ENCODE measurements around the gene WDR72.

DNA sequence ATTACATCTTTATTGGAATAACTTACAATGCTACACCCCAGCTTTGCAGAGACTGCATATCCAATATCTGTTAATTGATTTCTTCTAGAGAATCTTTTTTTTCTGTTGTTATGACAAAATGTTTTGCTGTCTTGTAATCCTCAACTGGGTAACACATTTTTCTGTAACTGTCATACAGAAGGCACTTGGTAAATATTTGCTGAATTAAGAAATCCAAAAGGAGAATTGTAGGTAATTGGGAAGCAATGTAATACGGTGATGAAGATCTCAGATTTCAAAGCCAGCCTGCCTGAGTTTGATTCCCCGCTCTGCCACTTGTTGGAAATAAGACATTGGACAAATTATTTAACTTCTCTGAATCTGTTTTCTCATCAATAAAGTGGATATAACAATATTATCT is 169.1 kb downstream of the WDR72 start:
- no peak for TF ChIP-seq TEAD3 (CRISPR knock-in tag; optimal IDR thresholded peaks at IDR 0.05; ENCODE audit: borderline replicate concordance)
- TF ChIP-seq POLR2AphosphoS5 (IDR thresholded peaks at IDR 0.05; ENCODE audit: low read depth, low read length), result no peak
- no peak for TF ChIP-seq MEF2D (CRISPR knock-in tag; IDR thresholded peaks at IDR 0.05)
- TF ChIP-seq RELA (CRISPR knock-in tag; IDR thresholded peaks at IDR 0.05), result no peak

All from HepG2 (cell line).